ENCODE measurements around the gene INO80C. TPM values are rescaled to one million over a fixed set of nuclear protein-coding genes. Genes with fewer than 3 reads are reported as not detected.
"Not testable (repeated sequence)": the region's sequence is repeated elsewhere in the genome, so short reads cannot be mapped to it uniquely, and the experiment has no call there.

The INO80C gene
- total RNA-seq, 1 experiment from 2014 or later = 42.3 TPM

DNA sequence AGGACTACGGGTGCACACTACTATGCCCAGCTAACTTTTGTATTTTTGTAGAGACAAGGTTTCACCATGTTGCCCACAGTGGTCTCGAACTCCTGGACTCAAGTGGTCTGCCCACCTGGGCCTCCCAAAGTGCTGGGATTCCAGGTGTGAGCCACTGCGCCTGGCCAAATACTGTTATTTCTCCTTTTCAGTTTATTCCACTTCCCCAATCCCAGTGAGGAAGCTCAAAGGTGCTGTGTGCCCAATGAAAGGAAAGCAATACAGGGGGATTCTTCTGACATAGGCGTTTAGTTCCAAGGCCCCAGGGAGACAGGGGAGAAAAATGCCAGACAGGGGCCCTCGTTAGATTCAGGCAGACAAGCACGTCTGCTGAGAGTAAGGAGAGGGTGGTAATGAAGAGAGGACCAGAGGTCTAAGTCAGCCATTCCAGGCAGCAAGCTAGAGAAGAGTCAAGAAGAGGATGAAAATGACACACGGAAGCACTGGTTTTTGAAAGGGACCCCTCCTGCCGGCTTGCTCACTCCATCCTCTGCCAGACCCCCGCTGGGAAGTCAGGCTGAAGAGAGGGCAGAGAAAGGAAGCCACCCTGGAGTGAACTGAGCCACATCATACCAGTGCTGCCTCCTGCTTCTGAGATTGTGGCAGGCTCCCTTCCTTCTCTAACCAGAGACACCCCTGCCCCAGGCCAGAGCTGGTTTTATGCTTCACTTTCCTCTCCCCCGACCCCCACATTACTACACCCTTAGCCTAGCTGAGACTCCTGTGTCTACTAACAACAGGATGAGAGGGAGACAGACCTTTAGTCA is 6.7 kb downstream of the INO80C start (continued):
- TF ChIP-seq, protein P1, sequence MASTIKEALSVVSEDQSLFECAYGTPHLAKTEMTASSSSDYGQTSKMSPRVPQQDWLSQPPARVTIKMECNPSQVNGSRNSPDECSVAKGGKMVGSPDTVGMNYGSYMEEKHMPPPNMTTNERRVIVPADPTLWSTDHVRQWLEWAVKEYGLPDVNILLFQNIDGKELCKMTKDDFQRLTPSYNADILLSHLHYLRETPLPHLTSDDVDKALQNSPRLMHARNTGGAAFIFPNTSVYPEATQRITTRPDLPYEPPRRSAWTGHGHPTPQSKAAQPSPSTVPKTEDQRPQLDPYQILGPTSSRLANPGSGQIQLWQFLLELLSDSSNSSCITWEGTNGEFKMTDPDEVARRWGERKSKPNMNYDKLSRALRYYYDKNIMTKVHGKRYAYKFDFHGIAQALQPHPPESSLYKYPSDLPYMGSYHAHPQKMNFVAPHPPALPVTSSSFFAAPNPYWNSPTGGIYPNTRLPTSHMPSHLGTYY (CRISPR knock-in tag; IDR thresholded peaks at IDR 0.05) = no peak
- TF ChIP-seq, protein P2, sequence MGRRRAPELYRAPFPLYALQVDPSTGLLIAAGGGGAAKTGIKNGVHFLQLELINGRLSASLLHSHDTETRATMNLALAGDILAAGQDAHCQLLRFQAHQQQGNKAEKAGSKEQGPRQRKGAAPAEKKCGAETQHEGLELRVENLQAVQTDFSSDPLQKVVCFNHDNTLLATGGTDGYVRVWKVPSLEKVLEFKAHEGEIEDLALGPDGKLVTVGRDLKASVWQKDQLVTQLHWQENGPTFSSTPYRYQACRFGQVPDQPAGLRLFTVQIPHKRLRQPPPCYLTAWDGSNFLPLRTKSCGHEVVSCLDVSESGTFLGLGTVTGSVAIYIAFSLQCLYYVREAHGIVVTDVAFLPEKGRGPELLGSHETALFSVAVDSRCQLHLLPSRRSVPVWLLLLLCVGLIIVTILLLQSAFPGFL (CRISPR knock-in tag; IDR thresholded peaks at IDR 0.05; ENCODE audit: borderline replicate concordance) = no peak
- TF ChIP-seq, protein P3, sequence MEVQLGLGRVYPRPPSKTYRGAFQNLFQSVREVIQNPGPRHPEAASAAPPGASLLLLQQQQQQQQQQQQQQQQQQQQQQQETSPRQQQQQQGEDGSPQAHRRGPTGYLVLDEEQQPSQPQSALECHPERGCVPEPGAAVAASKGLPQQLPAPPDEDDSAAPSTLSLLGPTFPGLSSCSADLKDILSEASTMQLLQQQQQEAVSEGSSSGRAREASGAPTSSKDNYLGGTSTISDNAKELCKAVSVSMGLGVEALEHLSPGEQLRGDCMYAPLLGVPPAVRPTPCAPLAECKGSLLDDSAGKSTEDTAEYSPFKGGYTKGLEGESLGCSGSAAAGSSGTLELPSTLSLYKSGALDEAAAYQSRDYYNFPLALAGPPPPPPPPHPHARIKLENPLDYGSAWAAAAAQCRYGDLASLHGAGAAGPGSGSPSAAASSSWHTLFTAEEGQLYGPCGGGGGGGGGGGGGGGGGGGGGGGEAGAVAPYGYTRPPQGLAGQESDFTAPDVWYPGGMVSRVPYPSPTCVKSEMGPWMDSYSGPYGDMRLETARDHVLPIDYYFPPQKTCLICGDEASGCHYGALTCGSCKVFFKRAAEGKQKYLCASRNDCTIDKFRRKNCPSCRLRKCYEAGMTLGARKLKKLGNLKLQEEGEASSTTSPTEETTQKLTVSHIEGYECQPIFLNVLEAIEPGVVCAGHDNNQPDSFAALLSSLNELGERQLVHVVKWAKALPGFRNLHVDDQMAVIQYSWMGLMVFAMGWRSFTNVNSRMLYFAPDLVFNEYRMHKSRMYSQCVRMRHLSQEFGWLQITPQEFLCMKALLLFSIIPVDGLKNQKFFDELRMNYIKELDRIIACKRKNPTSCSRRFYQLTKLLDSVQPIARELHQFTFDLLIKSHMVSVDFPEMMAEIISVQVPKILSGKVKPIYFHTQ (CRISPR knock-in tag; IDR thresholded peaks at IDR 0.05) = no peak

DNA sequence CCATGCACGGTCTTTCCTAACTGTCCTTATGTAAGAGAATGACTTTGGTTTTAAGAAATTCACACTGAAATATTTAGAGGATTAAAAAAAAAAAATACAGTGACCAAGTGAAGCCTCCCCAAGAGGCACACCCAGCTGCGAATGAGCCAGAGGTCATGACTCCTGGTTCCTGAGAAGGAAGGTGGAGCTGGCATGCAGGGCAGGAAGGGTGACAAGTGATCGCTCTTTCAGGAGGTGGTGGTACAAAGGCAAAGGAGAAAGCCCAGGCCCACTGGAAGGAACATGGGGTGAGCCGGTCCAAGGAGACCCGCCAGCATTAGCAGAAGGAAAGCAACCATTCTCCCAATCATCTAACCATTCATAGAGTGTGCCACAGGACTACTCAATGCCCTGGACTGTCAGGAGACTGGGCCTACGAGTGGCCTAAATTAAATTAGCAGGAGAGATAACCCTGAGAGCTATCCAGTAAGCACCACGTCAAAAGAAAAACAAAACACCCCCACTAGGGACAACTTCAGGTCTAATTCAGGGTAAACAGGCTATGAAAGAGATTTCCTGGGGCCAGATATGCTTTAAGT is 7.8 kb downstream of the INO80C start:
- no peaks in the 10 kb centered on the region for H3K9me3 Mint-ChIP-seq
- H3K27ac Mint-ChIP-seq = peak overlapping the region; percentile 98

DNA sequence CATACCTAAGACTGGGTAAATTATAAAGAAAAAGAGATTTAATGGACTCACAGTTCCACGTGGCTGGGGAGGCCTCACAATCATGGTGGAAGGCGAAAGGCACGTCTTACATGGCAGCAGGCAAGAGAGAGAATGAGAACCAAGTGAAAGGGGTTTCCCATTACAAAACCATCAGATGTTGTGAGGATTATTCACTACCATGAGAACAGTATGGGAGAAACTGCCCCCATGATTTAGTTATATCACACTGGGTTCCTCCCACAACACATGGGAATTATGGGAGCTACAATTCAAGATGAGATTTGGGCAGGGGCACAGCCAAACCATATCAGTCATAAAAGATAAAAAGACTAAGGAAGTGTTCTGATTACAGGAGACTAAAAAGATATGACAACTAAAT is 8.5 kb downstream of the INO80C start:
- POLR2A ChIA-PET; CTCF ChIA-PET; ATAC-seq; H3K27me3 Mint-ChIP-seq (ENCODE audit: low read depth); H3K9me3 Mint-ChIP-seq; DNase-seq (ENCODE audit: low spot score): not testable (repeated sequence)
- Mint-ChIP-seq H3K36me3 (peaks cover 11% of the 10 kb centered on the region), H3K4me1 (peaks cover 86% of the 10 kb centered on the region), H3K4me3 (peak overlapping the region; percentile 45), H3K27ac (peak overlapping the region; percentile 98)

More for the DNA sequence above, 7.8 kb downstream of the INO80C start:
- POLR2A ChIA-PET = no interaction called here
- Mint-ChIP-seq H3K4me3 (peak overlapping the region; percentile 5), H3K4me1 (peaks cover 88% of the 10 kb centered on the region), H3K36me3 (peaks cover 11% of the 10 kb centered on the region), H3K27me3 (ENCODE audit: low read depth) (no peaks in the 10 kb centered on the region; the same call in 1 of the 2 replicates)
- ATAC-seq = no peak
- TF ChIP-seq IRF2 (CRISPR knock-in tag; IDR thresholded peaks at IDR 0.05; ENCODE audit: borderline replicate concordance, low read depth) = no peak
- TF ChIP-seq SMAD3 (CRISPR knock-in tag; IDR thresholded peaks at IDR 0.05; ENCODE audit: borderline replicate concordance) = no peak
- TF ChIP-seq FOXJ3 (CRISPR knock-in tag; IDR thresholded peaks at IDR 0.05; ENCODE audit: borderline replicate concordance) = no peak
- TF ChIP-seq ZNF671 (CRISPR knock-in tag; IDR thresholded peaks at IDR 0.05) = no peak
- TF ChIP-seq NR2C2 (CRISPR knock-in tag; IDR thresholded peaks at IDR 0.05) = no peak
- TF ChIP-seq, protein P4, sequence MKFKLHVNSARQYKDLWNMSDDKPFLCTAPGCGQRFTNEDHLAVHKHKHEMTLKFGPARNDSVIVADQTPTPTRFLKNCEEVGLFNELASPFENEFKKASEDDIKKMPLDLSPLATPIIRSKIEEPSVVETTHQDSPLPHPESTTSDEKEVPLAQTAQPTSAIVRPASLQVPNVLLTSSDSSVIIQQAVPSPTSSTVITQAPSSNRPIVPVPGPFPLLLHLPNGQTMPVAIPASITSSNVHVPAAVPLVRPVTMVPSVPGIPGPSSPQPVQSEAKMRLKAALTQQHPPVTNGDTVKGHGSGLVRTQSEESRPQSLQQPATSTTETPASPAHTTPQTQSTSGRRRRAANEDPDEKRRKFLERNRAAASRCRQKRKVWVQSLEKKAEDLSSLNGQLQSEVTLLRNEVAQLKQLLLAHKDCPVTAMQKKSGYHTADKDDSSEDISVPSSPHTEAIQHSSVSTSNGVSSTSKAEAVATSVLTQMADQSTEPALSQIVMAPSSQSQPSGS (CRISPR knock-in tag; IDR thresholded peaks at IDR 0.05; ENCODE audit: borderline replicate concordance, low read depth) = no peak
- TF ChIP-seq, protein P5, sequence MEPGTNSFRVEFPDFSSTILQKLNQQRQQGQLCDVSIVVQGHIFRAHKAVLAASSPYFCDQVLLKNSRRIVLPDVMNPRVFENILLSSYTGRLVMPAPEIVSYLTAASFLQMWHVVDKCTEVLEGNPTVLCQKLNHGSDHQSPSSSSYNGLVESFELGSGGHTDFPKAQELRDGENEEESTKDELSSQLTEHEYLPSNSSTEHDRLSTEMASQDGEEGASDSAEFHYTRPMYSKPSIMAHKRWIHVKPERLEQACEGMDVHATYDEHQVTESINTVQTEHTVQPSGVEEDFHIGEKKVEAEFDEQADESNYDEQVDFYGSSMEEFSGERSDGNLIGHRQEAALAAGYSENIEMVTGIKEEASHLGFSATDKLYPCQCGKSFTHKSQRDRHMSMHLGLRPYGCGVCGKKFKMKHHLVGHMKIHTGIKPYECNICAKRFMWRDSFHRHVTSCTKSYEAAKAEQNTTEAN (CRISPR knock-in tag; IDR thresholded peaks at IDR 0.05) = no peak
- TF ChIP-seq, protein P6, sequence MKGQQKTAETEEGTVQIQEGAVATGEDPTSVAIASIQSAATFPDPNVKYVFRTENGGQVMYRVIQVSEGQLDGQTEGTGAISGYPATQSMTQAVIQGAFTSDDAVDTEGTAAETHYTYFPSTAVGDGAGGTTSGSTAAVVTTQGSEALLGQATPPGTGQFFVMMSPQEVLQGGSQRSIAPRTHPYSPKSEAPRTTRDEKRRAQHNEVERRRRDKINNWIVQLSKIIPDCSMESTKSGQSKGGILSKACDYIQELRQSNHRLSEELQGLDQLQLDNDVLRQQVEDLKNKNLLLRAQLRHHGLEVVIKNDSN (CRISPR knock-in tag; IDR thresholded peaks at IDR 0.05) = no peak
- TF ChIP-seq HMGA2 (CRISPR knock-in tag; IDR thresholded peaks at IDR 0.05) = no peak
- no peak for TF ChIP-seq NFYB (CRISPR knock-in tag; conservative IDR thresholded peaks at IDR 0.05; ENCODE audit: low read depth)
- TF ChIP-seq, protein P7, sequence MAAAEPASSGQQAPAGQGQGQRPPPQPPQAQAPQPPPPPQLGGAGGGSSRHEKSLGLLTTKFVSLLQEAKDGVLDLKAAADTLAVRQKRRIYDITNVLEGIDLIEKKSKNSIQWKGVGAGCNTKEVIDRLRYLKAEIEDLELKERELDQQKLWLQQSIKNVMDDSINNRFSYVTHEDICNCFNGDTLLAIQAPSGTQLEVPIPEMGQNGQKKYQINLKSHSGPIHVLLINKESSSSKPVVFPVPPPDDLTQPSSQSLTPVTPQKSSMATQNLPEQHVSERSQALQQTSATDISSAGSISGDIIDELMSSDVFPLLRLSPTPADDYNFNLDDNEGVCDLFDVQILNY (CRISPR knock-in tag; IDR thresholded peaks at IDR 0.05) = no peak
- no peak for TF ChIP-seq NR1H2 (CRISPR knock-in tag; IDR thresholded peaks at IDR 0.05)
- TF ChIP-seq CBFB (CRISPR knock-in tag; IDR thresholded peaks at IDR 0.05; ENCODE audit: low read depth) = no peak
- TF ChIP-seq ZNF263 (CRISPR knock-in tag; IDR thresholded peaks at IDR 0.05; ENCODE audit: low read depth) = no peak
- TF ChIP-seq, protein P8, sequence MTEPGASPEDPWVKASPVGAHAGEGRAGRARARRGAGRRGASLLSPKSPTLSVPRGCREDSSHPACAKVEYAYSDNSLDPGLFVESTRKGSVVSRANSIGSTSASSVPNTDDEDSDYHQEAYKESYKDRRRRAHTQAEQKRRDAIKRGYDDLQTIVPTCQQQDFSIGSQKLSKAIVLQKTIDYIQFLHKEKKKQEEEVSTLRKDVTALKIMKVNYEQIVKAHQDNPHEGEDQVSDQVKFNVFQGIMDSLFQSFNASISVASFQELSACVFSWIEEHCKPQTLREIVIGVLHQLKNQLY (CRISPR knock-in tag; IDR thresholded peaks at IDR 0.05) = no peak
- no peak for TF ChIP-seq OVOL2 (CRISPR knock-in tag; IDR thresholded peaks at IDR 0.05; ENCODE audit: borderline replicate concordance)
- TF ChIP-seq, protein P9, sequence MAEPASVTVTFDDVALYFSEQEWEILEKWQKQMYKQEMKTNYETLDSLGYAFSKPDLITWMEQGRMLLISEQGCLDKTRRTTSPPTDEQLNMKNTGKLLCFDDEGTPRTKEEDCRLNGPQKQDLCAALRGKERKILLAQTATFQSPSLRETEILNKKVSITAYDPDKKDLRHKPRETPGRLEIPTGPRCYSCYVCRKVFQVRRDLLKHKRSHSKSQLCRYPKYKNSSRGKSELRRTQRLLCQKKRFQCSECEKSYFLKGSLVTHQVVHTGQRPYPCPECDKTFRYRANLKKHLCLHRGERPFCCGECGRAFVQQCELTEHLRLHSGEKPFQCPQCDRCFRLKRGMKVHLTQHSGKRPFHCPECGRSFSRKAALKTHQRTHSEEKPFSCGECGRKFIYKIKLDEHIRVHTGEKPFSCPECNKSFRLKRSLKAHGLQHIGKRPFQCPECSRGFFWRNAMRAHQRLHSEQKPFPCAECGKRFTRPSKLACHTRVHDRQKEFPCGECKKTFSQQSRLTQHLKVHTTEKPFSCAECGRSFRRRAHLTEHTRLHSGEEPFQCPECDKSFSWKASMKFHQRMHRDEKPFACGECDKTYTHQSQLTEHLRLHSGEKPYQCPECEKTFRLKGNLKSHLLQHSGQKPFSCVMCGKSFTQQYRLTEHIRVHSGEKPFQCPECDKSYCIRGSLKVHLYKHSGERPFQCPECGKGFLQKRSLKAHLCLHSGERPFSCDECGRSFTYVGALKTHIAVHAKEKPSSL (CRISPR knock-in tag; conservative IDR thresholded peaks at IDR 0.05) = no peak
- DNase-seq (ENCODE audit: low spot score) = no peak
- CTCF ChIA-PET = no interaction called here

Measured in WTC11 (cell line).